Right ventricle myocardium superior (tissue), 1 donor: ENCODE data around the gene STAT2. TPM values are rescaled to one million over a fixed set of nuclear protein-coding genes. Genes with fewer than 3 reads are reported as not detected.
"Not testable (repeated sequence)": the region's sequence is repeated elsewhere in the genome, so short reads cannot be mapped to it uniquely, and the experiment has no call there.

Experiments used
- ATAC-seq: fragments of 200-7000 bp; cut with Tn5 transposase; one replicate; pipeline ENCODE4 v1.9.1; 2020; ENCODE audit warnings: mild to moderate bottlenecking; ENCODE audit not compliant: poor library complexity
- DNase-seq: peaks from one replicate; pipeline ENCODE4 v3.0.0-alpha.2; 2020
- intact Hi-C: fragments of 100-400 bp; cut with DNase I; formaldehyde crosslinking; loops from one replicate; pipeline ENCODE4 v1.11.2; 2022
- long read RNA-seq: library from polyadenylated mRNA; unstranded; transcript quantifications from one replicate; pipeline ENCODE4 v2.0.0, GENCODE V29; 2021
- total RNA-seq: library from RNA; stranded (reverse); fragmentation: NEBNext Ultra II Directional; extraction: Animal tissue kit (Norgen Biotek cat#: 25700); gene quantifications from one replicate; pipeline ENCODE4 v1.2.1, GENCODE V29; 2021
- donor health status: DM: no; HTN: yes; CAD: no; lungs with severe emphysema.

STAT2 gene
- total RNA-seq, result 28.3 TPM
- long read RNA-seq, partial matches to known transcripts, result 4 of 6 reads
- long read RNA-seq, other reads (novel, unspliced or antisense), result 1 of 6 reads

DNA sequence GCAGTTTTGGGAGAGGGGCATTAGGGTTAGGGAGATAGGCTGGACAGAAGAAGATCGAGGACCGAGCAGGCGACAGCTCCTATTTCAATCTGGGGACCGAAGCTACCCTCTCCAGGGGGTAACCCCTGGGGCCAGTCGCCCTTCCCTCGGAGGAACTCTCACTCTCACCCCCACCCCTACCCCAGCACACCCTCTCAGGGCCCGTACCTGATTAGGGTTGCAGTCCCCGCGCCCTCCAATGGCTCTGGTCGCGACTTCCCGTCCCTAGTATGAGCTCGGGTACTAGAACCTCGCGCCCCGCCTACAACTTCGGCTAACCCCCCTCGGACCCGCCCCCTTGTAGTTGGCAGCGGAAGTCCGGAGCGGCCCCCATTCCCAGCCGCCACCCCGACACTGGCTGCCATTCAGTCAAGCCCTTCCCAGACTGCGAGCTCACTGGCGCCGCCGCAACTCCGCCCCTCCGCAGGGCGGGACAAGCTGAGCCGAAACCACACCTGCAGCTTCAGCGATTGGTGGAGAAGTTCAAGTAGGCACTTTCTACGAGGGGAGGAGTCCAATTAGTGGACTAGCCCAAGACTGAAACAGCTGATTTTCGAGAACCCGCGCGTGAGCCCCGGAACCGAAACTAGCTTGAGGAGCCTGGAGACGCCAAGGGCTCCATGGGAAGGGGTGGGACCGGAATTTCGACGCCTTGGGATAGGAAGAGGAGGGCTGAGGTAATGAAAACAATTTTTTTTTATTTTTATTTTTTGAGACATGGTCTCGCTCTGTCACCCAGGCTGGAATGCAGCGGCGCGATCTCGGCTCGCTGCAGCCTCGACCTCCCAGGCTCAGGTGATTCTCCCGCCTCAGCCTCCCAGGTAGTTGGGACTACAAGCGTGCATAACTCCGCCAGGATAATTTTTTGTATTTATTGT is at the start of gene STAT2:
STAT2 (minus strand) TSS at position 257 of the 917 bp plus-strand sequence. CDS start 3,536 bp downstream, outside the sequence.
- ATAC-seq, result peak; percentile 99
- intact Hi-C loops, result loop anchor here (10.0 kb wide), 2 partner anchors 55 to 105 kb away; partner anchors contain the start of gene SPRYD4
- peak; percentile 99 for DNase-seq

- DNase-seq (no peak), ATAC-seq (no peak)
- intact Hi-C loops, result no loop called here
These were observed 49.0 kb upstream of the STAT2 start for GRCh38 chr12:56408799-56409417.

GRCh38 chr12:56404227-56404626 is 44.3 kb upstream of the STAT2 start:
- DNase-seq, ATAC-seq, intact Hi-C loops: not testable (repeated sequence)

DNA sequence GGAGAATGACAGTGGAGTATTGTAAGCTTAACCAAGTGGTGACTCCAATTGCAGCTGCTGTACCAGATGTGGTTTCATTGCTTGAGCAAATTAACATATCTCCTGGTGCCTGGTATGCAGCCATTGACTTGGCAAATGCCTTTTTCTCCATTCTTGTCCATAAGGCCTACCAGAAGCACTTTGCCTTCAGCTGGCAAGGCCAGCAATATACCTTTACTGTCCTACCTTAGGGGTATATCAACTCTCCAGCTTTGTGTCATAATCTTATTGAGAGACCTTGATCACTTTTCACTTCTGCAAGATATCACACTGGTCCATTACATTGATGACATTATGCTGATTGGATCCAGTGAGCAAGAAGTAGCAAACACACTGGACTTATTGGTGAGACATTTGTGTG is 41.7 kb upstream of the STAT2 start:
- intact Hi-C loops, DNase-seq, ATAC-seq: not testable (repeated sequence)

- DNase-seq, ATAC-seq, intact Hi-C loops: not testable (repeated sequence)
These were observed 41.2 kb upstream of the STAT2 start for GRCh38 chr12:56401125-56401524.

- ATAC-seq, DNase-seq, intact Hi-C loops: not testable (repeated sequence)
These were observed 39.6 kb upstream of the STAT2 start for GRCh38 chr12:56399466-56399865.

DNA sequence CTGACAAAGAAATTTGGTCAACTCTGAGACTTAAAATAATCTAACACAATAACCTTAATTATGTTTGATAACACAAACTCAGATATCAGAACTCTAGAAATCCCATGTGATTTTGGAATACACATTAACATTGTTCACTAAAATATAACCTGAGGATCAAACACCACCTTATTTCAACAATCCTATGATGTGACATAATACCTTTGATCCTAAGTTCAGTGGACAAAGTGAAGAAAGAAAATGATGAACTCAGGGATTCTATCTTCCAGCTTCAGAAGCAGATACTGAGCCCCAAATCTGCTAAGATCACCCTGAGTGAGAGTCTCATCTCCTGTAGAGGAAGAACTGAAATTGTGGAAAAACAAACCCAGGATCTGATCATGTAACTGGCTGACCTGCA is 38.4 kb upstream of the STAT2 start:
- DNase-seq (no peak), ATAC-seq (no peak)
- intact Hi-C loops, result no loop called here

DNA sequence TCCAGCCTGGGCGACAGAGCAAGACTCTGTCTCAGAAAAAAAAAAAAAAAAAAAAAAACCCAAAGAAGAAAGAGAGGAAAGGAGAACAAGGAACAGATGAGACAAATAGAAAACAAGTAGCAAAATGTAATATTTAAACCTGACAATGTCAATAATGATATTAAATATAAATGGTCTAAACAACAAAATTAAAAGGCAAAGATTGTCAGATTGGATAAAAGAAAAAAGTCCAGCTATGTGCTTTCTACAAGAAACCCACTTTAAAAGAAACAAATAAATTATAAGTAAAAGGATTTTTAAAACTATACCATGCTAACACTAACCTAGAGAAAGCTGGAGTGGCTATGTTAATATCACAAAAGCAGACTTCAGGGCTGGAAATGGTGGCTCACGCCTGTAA is 32.4 kb upstream of the STAT2 start:
- no peak for DNase-seq
- no peak for ATAC-seq
- intact Hi-C loops, result no loop called here

DNA sequence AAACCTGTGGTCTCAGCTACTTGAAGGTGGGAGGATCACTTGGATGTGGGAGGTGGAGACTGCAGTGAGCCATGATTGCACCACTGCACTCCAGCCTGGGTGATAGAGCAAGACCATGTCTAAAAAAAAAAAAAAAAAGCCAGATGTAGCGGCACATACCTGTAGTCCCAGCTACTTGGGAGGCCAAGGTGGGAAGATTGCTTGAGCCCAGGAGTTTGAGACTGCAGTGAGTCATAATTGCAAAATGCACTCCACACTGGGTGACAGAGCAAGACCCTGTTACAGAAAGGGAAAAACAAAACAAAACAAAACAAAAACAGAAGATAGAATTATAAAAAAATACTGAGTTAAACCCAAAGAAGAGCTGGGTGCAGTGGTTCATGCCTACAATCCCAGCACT is 31.8 kb upstream of the STAT2 start:
- ATAC-seq (no peak), DNase-seq (no peak)
- intact Hi-C loops, result no loop called here

DNA sequence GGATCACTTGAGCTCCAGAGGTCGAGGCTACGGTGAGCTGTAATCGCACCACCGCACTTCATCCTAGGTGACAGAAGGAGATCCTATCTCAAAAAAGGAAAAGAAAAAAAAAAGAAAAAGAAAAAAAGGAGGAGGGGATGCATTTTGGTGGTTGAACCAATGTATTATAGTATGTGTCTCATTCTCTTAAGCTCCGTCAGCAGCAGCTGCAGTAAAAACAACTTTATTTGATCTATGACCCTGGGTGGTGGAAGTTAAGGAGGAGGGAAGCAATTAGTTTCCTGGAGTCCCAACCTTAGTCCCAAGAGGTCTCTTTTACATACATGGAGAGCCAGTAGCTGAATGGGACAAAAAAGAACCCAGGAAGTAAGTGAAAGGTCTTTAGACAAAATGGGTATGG is 29.5 kb upstream of the STAT2 start:
- DNase-seq (no peak), ATAC-seq (no peak)
- intact Hi-C loops, result no loop called here

DNA sequence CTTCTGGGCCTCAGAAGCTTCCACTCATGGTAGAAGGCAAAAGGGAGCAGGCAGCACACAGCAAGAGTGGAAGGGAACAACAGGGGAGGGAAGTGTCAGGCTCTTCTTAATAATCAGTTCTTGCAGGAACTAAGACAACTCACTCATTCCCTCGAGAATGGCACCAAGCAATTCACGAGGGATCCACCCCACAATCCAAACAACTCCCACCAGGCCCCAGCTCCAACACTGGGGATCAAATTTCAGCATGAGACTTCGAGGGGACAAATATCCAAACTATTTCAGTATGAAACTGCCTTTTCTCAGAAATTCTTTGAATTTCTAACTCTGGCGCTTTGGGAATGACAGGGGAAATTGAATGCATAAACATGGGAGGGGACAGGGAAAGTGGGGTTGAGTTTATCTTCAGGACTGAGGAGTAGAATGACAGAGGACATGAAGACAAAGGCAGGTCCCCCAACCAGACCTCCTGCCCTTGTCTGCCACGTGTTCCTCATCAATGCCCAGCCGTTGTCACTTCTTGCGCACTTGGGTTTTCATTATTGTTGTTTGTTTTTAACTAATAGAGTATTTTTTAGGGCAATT is 27.3 kb upstream of the STAT2 start:
- DNase-seq, result no peak

DNA sequence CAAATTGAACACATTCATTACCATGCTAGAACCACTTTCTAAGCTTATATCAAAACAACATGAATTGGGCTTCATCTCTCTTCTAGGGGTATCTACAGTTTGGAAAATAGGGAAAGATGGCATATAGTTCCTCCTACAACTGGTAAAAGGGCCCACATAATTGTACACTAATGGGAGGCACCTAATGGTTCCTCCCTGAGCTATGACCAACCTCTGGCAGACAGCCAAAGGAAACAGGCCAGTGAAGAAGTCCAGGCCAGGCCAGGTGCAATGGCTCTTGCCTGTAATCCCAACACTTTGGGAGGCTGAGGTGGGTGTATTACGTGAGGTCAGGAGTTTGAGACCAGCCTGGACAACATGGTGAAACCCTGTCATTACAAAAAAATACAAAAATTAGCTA is 26.0 kb upstream of the STAT2 start:
- ATAC-seq, result no peak
- no peak for DNase-seq
- intact Hi-C loops, result no loop called here

More for the DNA sequence above, 27.3 kb upstream of the STAT2 start:
- no peak for ATAC-seq
- intact Hi-C loops, result no loop called here

DNA sequence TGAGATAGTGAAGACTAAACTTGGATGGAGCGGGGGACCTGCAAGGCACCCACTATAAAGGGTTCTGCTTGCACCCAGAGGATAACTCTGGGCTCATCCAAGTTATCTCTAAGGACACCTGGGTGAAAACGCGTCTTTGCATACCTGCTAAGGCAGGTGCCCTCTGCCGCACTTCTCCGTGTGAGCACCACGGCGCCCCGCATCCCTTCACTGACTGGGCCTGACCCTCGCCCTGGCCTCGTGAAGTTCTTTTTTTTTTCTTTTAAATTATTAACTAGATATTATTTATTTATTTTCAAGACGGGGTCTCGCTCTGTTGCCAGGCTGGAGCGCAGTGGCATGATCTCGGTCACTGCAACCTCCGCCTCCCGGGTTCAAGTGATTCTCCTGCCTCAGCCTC is 22.7 kb upstream of the STAT2 start:
- intact Hi-C loops, result no loop called here
- DNase-seq, result no peak
- ATAC-seq, result no peak

GRCh38 chr12:56377989-56378316 is 18.0 kb upstream of the STAT2 start:
- DNase-seq (no peak), ATAC-seq (no peak)
- intact Hi-C loops, result no loop called here

GRCh38 chr12:56377310-56377988 is 17.5 kb upstream of the STAT2 start:
- intact Hi-C loops, result no loop called here
- ATAC-seq (no peak), DNase-seq (no peak)

DNA sequence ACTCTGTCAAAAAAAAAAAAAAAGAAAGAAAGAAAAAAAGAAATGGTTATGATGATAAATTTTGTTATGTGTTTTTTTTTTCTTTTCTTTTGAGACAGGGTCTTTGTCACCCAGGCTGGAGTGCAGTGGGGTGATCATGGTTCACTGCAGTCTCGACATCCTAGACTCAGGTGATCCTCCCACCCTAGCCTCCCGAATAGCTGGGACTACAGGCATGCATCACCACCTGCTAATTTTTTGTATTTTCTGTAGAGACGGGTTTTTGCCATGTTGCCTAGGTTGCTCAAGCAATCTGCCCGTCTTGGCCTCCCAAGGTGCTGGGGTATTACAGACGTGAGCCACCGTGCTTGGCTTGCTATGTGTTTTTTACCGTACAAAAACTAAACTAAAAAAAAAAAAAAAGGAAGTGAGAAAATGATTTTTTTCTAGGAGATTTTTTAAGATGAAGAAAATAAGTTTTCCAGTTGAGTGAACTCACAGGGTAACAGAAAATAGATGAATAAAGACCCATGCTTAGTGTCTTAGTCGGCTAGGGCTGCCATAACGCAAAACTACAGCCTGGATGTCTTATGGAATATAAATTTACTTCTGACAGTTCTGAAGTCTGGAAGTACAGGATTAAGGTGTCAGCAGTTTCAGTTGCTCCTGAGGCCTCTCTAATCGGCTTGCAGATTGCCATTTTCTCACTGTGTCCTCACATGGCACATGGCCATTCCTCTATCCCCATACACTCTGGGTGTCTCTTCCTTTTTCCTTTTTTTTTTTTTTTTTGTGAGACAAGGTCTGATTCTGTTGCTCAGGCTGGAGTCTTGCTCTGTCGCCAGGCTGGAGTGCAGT is 15.9 kb upstream of the STAT2 start:
- ATAC-seq, result no peak
- DNase-seq, result no peak
- intact Hi-C loops, result no loop called here

GRCh38 chr12:56374726-56375597 is 15.1 kb upstream of the STAT2 start:
- intact Hi-C loops, result no loop called here
- no peak for ATAC-seq

More at GRCh38 chr12:56374726-56375597, 15.1 kb upstream of the STAT2 start:
- DNase-seq, result no peak
